HG02840 (cell line): Measurements from ENCODE around the gene CLASP2.
"Not testable (repeated sequence)": the region's sequence is repeated elsewhere in the genome, so short reads cannot be mapped to it uniquely, and the experiment has no call there.

Experiments used
- ATAC-seq: cut with Tn5 transposase; IDR thresholded peaks from one replicate; pipeline ENCODE4 v1.9.1; 2021; ENCODE audit warnings: mild to moderate bottlenecking, moderate library complexity, moderate number of reproducible peaks; ENCODE audit not compliant: unreplicated experiment, low FRiP score

Gene CLASP2

GRCh38 chr3:33717866-33718594 lies at the start of gene CLASP2:
Gene CLASP2 (minus strand): TSS chr3:33718254. CDS start chr3:33718002, 252 bp downstream.
- peak; percentile 98 for ATAC-seq

- no peak for ATAC-seq
These were observed 40.8 kb upstream of the CLASP2 start for GRCh38 chr3:33758864-33759263.

GRCh38 chr3:33758281-33758680 lies 40.2 kb upstream of the CLASP2 start:
- ATAC-seq: no peak

GRCh38 chr3:33754391-33754790 lies 36.3 kb upstream of the CLASP2 start:
- not testable (repeated sequence) for ATAC-seq

- ATAC-seq: no peak
These were observed 33.3 kb upstream of the CLASP2 start for GRCh38 chr3:33751336-33751735.

- ATAC-seq: no peak
These were observed 32.1 kb upstream of the CLASP2 start for GRCh38 chr3:33750211-33750548.

- ATAC-seq: no peak
These were observed 31.6 kb upstream of the CLASP2 start for GRCh38 chr3:33749546-33750210.

- no peak for ATAC-seq
These were observed 28.5 kb upstream of the CLASP2 start for GRCh38 chr3:33746416-33747116.

GRCh38 chr3:33737146-33737545 lies 19.1 kb upstream of the CLASP2 start:
- no peak for ATAC-seq

- no peak for ATAC-seq
These were observed 14.3 kb upstream of the CLASP2 start for GRCh38 chr3:33732394-33732793.

GRCh38 chr3:33729993-33730392 lies 11.9 kb upstream of the CLASP2 start:
- ATAC-seq: no peak

- ATAC-seq: no peak
These were observed 6.2 kb upstream of the CLASP2 start for GRCh38 chr3:33724256-33724655.

- no peak for ATAC-seq
These were observed 4.7 kb upstream of the CLASP2 start for GRCh38 chr3:33722626-33723370.

GRCh38 chr3:33722191-33722590 lies 4.1 kb upstream of the CLASP2 start:
- no peak for ATAC-seq

- ATAC-seq: no peak
These were observed 497 bp upstream of the CLASP2 start for GRCh38 chr3:33718595-33718907.

GRCh38 chr3:33717616-33717865 lies 513 bp downstream of the CLASP2 start:
- peak; percentile 59 for ATAC-seq

GRCh38 chr3:33716227-33716626 lies 1.8 kb downstream of the CLASP2 start:
- ATAC-seq: no peak

GRCh38 chr3:33711100-33711499 lies 7.0 kb downstream of the CLASP2 start:
- no peak for ATAC-seq

GRCh38 chr3:33706056-33706455 lies 12.0 kb downstream of the CLASP2 start:
- ATAC-seq: no peak

- ATAC-seq: no peak
These were observed 13.2 kb downstream of the CLASP2 start for GRCh38 chr3:33704891-33705290.

GRCh38 chr3:33699275-33699674 lies 18.8 kb downstream of the CLASP2 start:
- no peak for ATAC-seq
